GM12865 (cell line): ENCODE measurements around the gene CCDC149.

ENCODE experiments used
- DNase-seq: peaks from one replicate; pipeline ENCODE4 v3.0.0; 2010; ENCODE audit warnings: low read depth
- H3K4me3 ChIP-seq: 2 replicates; pipeline ENCODE4 v1.5.1; 2011; ENCODE audit warnings: mild to moderate bottlenecking, low read depth, low read length, control low read depth
- CTCF ChIP-seq: IDR thresholded peaks from 2 replicates; pipeline ENCODE4 v1.5.1; 2011; ENCODE audit warnings: low read length, control low read depth, low read depth, inconsistent platforms; ENCODE audit not compliant: insufficient read depth; ENCODE audit errors: missing control alignments

The CCDC149 gene

GRCh38 chr4:24772061-24772705 is 140.7 kb downstream of the CCDC149 start:
- no peak for TF ChIP-seq CTCF
- no peak for DNase-seq
- no peak overlapping the region for H3K4me3 ChIP-seq

GRCh38 chr4:24771241-24771640 is 141.6 kb downstream of the CCDC149 start:
- no peak overlapping the region for H3K4me3 ChIP-seq
- no peak for TF ChIP-seq CTCF
- no peak for DNase-seq

- no peak overlapping the region for H3K4me3 ChIP-seq
- no peak for TF ChIP-seq CTCF
- DNase-seq: no peak
These were observed 142.2 kb downstream of the CCDC149 start for GRCh38 chr4:24770667-24771066.

- no peak for TF ChIP-seq CTCF
- DNase-seq: peak; percentile 71
- no peak overlapping the region for H3K4me3 ChIP-seq
These were observed 142.7 kb downstream of the CCDC149 start for GRCh38 chr4:24770032-24770584.

- H3K4me3 ChIP-seq: no peak overlapping the region
- no peak for TF ChIP-seq CTCF
- no peak for DNase-seq
These were observed 143.3 kb downstream of the CCDC149 start for GRCh38 chr4:24769571-24769970.

GRCh38 chr4:24768604-24769003 is 144.2 kb downstream of the CCDC149 start:
- TF ChIP-seq CTCF: no peak
- DNase-seq: peak; percentile 69
- H3K4me3 ChIP-seq: no peak overlapping the region

GRCh38 chr4:24768006-24768405 is 144.8 kb downstream of the CCDC149 start:
- peak; percentile 50 for DNase-seq
- TF ChIP-seq CTCF: no peak

More at GRCh38 chr4:24768006-24768405, 144.8 kb downstream of the CCDC149 start:
- no peak overlapping the region for H3K4me3 ChIP-seq
